NCI-H2081 treated with DMSO at 0.1 percent for 48 hours (cell line): ENCODE results near the gene CIAO3.
"Not testable (repeated sequence)": the region's sequence is repeated elsewhere in the genome, so short reads cannot be mapped to it uniquely, and the experiment has no call there.

Experiments used
- DNase-seq: peaks from one replicate; lab custom pipeline; 2025; lab: John Stamatoyannopoulos, UW

The CIAO3 gene

DNA sequence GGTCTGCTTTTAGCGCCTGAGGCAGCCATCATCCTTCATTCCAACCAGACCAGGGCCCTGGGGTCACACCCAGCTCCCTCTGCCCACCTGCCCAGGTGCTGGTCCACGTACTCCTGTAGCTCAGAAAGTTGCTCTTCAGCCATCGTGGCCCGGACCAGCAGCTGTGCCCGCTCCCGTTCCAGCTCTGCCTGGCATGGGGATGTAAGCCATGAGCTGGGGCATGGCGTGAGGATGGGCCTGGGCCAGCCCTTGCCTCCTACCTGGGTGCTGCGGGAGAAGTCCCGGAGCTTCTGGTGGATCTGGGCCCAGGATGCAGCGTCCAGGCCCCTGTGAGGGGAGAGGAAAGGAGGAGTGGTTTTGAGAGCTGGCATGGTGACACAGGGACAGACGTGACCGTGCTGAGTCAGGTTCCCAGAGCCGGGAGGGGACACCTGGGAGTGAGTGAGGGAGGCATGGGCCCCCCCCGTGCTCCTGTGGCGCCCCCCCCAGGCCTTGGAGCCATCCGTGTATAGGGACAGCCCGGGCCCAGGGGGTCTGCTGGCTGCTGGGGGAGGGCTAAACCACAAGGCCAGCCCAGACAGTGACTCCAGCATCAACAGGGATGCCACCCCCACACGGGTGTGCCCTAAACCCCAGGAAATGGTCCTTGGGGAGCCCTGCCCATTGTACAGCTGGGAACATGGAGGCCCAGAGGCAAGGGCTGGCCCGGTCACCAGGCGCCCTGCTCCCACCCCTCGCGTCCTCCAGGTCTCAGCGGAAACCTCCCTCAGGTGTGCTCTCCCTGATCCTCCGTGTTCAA is 17.8 kb downstream of the CIAO3 start:
- DNase-seq: no peak

DNA sequence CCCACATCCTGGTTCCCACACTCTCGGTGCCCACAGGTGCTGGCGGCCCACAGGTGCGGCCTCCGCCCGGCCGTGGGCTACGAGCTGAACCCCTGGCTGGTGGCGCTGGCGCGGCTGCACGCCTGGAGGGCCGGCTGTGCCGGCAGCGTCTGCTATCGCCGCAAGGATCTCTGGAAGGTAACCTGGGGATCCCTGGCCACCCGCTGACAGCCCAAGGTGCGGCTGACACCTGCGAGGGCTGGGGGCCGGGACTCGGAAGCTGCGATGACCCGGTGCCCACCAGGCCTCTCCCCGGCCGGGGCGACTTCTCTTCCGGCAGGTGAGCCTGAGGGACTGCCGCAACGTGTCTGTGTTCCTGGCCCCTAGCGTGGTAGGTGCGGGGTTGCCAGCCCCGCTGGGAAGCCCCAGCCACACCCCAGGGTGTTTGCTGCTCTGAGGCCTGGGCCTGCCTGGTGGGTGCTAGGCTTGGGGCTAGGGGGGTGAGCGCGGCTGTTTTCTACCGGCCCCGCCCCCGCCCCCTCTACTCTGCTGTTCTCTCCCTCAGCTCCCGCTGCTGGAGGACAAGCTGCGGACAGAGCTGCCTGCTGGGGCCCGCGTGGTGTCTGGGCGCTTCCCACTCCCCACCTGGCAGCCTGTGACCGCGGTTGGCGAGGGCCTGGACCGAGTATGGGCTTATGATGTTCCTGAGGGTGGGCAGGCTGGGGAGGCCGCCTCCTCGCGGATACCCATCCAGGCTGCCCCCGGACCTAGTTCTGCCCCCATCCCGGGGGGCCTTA is 18.8 kb downstream of the CIAO3 start:
- no peak for DNase-seq

DNA sequence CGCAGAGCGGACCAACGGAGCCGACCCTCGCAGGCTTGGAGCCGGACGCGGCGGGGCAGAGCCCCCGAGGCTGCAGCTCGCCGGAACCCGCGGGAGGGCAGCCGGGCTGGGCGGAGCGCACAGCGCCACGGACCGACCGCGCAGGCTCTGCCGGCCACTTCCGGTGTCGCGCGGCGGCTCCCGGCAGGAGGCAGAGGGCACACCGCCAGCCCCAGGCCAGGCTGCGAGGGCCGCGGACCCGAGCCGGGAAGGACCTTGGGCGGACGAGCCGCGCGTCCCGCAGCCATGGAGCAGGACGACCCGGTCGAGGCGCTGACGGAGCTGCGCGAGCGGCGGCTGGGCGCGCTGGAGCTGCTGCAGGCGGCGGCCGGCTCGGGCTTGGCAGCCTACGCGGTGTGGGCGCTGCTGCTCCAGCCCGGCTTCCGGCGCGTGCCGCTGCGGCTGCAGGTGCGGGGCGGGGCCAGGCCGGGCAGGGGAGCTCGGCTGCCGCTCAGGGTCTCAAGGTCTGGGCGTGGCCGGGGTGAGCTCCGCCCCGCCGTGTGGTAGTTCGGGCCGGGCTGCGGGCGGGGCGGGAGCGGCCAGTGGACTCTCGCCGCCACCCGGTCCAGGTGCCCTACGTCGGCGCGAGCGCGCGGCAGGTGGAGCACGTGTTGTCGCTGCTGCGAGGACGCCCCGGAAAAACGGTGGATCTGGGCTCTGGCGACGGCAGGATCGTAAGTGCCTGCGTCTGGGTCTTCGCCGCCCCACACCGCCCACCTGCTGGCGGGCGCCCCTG is 19.6 kb downstream of the CIAO3 start, which contains the start of gene ANTKMT:
TSS of gene ANTKMT (plus strand) at position 157 of the 775 bp plus-strand sequence. CDS start at position 286, 129 bp downstream.
- no peak for DNase-seq

DNA sequence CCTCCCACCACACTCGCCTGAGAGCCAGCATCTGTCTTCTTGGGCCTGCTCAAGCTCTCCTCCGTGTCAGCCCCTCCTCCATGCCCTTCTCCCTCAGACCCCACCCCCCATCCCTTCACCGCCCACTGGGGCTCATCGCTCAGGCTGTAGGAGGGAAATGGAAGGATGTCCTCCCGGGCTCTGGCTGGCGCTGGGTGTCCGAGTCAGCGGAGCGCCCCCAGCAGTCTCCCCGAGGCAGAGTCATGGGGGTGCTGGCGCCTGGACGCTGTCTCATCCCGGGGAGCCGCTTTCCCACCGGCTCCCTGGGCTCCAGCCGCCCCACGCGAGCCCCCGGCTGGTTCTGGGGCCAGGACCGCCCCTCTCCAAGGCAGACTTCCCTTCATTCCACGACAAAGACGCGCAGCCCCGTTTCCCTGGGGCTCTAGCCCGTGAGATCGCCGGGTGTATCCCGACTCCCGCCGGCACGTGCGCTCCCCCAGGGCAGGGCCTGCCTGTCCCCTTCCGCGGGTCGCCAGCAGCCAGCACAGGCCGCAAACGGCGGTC is 20.3 kb downstream of the CIAO3 start:
- DNase-seq: no peak

DNA sequence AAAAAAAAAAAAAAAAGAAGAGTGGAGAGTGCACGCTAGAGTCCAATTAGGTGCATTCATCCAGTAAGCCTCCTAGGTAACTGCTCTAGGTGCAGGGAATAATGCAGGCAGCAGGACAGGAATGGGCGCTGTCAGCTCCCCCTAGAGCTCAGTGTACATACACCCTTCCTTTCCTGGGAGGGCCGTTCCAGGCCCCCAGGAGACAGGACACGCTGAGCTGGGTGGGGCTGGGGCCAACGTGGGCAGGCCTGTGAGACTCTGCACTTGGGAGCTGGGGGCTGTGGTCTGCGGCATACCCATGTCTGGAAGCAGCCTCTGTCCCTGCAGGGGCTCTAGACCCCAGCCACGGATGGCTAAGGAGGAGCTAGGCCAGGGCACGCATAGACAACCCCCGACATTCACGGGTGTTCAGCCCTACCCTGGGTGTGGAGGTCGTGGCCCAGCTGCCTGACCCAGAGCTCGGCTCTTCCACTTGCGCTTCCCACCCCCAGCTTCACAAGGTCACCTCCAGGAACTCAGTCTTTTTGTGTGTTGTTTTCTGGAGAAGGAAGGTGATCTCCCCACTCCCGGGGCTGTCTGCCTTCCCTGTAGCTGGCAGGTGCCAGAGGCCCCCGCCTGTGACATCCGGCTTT is 20.9 kb downstream of the CIAO3 start:
- peak; percentile 32 for DNase-seq

DNA sequence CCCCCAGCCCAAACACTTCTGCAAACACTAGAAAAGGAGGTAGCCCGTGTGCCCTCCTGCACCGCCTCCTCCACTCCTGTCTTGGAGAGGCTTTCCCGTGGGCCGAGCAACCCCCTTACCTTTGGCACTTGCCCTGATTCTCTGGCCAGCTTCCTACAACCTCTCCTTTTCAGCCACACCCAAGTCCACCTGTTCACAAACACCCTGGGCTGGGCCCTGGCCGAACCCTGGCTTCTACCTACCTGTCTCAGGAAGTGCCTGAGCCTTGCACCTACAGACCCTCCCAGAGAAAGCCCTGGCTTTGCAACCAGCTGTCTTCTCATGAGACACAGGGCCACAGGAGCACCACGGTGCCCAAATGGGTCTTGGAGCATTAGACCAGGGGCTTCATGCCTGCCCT is 21.9 kb downstream of the CIAO3 start:
- no peak for DNase-seq

DNA sequence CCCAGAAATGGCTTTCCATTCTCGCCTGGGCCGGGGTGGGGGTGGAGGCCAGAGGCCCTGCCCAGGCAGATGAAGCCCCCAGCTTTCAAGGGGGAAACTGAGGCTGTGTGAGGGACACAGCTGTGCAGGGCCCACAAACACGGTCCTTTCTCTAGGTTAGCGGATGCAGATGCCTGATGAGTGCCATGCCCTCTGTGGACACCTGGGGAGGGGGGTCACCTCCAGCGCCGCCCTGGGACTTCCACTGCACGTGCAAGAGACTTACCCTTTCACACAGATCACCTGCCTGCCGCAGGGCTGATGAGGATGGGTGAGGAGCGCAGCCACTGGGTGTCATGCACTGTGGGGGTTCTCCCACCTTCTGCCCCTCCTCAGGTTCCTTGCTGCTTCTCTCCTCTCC is 22.4 kb downstream of the CIAO3 start:
- DNase-seq: no peak

DNA sequence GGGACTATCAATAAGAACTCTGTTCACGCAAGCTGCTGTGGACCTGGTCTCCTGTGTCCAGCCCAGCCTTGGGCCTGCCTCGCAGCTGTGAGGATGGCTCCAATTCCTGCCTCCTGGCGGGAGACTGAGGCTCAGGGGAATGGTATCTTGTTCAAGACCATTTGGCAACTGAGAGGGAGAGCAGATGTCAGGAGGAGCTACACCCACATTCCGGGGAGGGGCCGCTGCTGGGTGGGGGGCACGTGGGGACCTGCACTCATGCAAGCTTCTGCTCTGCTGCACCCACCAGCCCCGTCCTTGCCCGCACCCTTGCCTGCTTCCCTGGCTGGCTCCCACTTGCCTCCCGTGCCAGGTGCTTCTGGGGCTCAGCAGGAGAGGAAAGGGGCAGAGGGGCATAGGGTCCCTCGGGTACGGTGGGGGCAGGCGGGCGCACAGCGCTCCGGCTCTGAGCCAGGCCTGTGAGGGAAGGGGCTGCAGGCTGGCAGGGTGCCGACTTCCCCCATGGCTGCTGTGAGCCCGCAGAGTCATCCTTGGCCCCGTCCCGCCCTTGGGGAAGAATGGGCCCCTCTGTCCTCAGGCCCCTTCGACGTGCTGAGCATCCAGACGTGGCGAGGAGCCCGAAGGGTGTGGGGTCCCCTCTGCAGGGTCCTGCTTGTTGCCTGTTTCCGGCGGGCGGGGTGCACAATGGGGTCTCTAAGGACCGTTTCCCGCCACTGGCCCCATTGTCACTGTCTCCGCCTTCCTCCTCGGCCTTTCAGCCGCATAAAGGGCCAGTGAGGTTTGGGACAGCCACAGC is 23.1 kb downstream of the CIAO3 start:
- no peak for DNase-seq

DNA sequence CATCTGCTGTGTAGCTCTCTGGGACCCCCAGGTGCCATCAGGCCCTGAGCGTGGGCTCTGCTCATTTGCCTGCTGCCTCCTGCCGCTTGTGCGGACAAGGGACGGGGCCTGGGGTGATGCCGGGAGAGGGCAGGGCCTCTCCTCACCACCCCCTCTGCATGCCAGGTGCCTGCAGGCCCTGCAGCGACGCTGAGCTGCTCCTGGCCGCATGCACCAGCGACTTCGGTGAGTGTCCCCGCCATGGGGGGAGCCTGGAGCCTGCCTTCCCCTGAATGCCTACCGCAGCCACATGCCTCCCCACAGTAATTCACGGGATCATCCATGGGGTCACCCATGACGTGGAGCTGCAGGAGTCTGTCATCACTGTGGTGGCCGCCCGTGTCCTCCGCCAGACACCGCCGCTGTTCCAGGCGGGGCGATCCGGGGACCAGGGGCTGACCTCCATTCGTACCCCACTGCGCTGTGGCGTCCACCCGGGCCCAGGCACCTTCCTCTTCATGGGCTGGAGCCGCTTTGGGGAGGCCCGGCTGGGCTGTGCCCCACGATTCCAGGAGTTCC is 23.9 kb downstream of the CIAO3 start:
- no peak for DNase-seq

DNA sequence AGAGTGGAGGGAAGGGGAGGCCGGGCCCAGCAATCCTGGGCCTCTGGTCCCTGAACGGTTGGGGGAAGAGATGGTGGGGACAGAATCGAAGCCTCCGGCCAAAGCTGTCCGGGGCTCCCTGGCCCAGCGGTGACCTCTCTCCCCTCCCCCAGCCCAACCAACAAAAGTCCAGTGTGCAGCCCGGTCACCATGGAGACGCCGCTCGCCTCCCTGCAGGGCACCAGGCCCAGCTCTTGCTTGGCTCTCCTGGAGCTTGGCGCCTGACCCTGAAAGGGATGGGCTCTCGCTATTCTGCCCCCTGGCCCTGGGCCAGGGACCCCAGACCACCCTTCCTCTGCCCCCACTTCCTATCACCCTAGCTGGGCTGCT is 24.6 kb downstream of the CIAO3 start:
- no peak for DNase-seq

DNA sequence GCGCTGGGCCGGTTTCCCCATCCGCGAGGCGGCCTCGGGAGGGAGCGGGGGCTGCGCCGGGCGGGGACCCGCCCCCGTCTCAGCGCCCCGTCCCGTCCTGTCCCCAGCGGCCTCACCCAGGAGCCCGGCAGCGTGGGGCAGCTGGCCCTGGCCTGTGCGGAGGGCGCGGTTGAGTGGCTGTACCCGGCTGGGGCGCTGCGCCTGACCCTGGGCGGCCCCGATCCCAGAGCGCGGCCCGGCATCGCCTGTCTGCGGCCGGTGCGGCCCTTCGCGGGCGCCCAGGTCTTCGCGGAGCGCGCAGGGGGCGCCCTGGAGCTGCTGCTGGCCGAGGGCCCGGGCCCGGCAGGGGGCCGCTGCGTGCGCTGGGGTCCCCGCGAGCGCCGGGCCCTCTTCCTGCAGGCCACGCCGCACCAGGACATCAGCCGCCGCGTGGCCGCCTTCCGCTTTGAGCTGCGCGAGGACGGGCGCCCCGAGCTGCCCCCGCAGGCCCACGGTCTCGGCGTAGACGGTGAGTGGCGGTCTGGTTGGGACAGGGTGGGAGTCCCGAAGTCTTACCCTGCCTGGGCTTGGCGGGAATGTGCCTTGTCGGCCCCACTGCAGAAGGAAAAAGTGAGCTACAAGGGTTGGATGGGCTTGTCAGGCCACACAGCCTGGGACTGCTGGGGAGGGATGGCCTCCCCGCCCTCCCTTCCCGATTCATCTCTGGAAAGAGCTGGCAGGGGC is 25.2 kb downstream of the CIAO3 start:
- DNase-seq: no peak

DNA sequence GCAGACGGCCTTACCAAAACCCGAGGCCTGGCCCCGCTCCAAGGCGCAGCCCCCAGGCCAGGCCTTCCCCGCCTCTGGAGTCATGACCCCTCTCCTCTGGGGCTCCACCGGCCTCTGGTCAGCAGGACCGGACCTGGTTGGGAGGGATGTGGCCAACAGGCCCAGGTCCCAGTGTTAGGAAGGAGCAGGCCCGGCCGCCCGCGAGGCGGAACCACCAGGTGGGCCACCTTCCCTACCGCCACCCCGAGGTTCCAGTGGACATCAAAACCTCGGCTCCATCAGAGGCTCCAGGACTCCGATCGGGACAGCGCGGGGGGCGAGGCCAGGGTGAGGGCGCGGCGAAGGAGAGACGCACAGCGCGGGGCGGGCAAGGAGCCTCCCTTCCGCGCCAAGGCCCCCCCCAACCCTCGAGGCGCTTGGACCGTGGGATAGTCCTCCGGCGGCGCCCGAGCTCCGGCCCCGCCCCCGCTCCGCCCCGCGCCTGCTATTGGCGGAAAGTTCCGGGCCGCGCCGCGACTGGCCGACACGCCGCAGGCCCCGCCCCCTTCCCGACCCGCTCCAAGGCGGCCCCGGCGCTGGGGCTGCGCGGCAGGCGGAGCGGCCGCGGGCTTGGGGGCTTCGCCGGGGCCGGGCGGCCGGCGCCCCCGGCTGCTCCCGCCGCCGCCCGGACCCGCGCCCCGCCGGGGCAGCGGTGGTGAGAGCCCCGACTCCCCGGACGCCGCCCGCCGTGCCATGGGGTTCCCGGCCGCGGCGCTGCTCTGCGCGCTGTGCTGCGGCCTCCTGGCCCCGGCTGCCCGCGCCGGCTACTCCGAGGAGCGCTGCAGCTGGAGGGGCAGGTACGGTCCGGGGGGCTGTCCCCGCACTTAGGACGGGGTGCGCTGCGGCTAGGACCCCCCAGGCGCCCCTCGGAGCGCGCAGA is 26.0 kb downstream of the CIAO3 start, which contains the start of gene METRN:
TSS of gene METRN (plus strand) at position 561 of the 919 bp plus-strand sequence. CDS start at position 733, 172 bp downstream.
- no peak for DNase-seq

DNA sequence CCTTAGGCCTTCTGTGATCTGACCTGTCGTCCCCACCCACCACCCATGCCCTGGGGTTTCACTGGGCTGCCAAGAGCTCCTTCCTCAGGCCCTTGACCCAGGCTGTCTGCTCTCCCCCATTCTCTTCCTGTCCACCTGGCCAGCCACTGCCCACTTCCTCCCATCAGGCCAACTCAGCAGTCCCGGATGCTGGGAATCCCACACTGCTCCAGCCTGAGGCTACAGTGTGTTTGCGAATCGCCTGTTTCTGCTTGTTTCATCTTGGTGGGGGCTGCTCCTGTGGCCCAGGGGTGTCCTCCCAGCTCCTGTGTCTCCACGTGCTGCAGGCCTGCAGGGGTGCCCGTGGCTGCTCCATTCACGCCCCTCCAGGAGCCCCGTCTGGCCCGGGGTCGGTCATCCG is 26.7 kb downstream of the CIAO3 start:
- DNase-seq: no peak

DNA sequence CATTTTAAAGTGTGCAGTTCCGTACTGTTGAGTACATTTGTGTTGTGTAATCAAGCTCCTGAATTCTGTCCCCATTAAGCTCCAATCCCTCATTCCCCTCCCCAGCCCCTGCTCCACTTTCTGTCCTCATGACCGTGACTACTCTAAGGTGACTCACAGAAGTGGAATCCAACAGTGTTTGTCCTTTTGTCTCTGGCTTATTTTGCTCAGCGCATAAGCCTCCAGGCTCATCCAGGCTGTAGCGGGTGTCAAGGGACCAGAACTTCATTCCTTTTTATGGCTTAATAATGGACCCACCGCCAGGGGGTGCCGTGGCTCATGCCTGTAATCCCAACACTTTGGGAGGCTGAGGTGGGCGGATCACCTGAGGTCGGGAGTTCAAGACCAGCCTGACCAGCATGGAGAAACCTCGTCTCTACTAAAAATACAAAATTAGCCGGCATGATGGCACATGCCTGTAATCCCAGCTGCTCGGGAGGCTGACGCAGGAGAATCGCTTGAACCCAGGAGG is 28.0 kb downstream of the CIAO3 start:
- DNase-seq: not testable (repeated sequence)

DNA sequence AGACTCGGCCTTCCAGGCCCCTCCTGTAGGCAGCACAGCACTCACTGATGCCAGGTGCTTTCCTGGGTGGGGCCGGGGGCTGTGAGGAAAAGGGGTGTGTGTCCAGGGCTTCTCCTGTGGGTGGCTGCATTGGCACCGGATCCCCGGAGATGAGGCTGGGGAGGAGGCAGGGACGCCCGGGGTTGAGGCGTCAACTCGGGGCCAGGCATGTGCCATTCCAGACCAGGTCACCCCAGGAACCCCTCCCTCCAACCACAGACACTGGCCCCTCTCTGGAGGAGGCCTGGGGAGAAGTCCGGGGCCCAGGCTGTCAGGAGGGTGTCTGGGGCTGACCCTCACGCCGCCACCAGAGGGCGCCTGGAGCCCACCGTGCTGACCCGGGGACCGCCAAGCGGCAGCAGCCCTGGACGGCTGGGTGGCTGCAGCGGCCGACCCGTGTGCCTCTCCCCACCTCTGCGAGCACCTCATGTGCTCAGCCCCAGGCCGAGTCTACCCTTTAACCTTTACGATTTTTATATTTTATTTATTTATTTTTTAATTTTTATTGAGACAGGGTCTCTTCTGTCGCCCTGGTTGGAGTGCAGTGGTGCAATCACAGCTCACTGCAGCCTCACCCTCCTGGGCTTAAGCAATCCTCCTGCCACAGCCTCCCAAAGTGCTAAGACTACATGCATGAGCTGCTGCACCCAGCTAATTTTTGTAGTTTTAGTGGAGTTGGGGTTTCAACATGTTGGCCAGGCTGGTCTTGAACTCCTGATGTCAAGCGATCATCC is 29.1 kb downstream of the CIAO3 start:
- DNase-seq: no peak

DNA sequence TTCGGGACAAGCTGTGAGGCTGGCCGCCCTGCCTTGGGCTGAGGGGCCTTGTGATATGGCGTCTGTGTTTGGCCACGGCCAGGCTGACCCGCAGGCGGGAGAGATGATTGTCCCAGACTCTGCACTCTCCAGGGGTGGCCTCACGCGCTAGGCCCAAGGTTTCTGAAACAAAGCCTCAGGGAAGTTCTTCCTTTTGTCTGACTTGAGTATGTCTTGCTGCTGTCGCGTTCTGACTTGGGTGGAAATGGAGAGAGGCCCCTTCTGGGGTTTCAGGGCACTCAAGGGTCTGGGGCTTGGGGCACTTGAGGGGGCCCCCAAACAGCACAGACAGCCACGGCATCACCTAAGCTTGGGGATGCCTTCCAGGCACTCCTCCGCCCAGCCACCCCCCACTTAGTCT is 29.7 kb downstream of the CIAO3 start:
- no peak for DNase-seq

DNA sequence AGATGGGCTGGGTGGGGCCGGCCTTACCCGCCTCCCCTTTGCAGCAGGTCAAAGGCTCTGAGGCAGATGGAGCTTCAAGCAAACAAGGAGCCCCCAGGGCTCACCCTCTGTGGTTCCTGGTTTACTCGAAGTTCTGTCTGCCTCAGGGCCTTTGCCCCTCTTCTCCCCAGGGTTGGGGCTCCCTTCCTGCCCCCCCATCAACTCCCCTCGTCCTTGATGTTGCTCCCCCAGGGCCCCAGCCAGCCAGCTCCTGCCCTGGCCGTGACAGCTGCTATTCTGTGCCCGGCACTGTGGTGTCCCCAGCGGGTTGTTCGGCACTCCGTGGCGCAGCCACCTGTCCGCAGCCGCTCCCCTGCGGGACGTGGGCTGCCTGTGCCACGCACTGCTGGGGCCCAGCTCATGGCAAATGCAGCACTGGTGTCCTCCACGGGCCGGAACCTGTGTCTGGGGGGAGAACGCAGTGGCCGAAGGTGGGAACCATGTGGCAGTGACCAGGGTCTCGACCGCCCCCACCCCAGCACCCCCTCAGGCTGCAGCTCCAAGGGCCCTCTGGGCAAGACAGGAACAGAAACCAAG is 30.2 kb downstream of the CIAO3 start:
- no peak for DNase-seq
